Measurements from ENCODE around the gene DAPK1. TPM values are rescaled to one million over a fixed set of nuclear protein-coding genes. Genes with fewer than 3 reads are reported as not detected.

Gene DAPK1
- total and polyA plus RNA-seq, 10 of the 15 experiments (the other 5 are each of a cell fraction or from before 2014, with no cell fraction given): 8.2 to 94.7 (median 51.6) TPM

- SMC1A ChIA-PET (ENCODE audit: uncharacterized antibody, unreplicated experiment): interaction anchor here (1.6 to 2.0 kb wide), 2 partner anchors 9 to 346 kb away, joined by 3 to 5 read pairs; no protein-coding TSS in a partner anchor
- no peak for FAIRE-seq
- no peak overlapping the region for H3K4me2 ChIP-seq (ENCODE audit: control insufficient read depth, insufficient read depth)
- no peak overlapping the region for H3K27ac ChIP-seq (ENCODE audit: control insufficient read depth, insufficient read depth)
- BruUV-seq (replicated peaks): no TSS peak
- no peak overlapping the region for H3K4me3 ChIP-seq
- no peak overlapping the region for H3K9ac ChIP-seq (ENCODE audit: control insufficient read depth, insufficient read depth, low read length)
- no peaks in the 10 kb centered on the region; the same call in 1 of the 2 replicates for H3K4me1 ChIP-seq (ENCODE audit: control insufficient read depth, insufficient read depth, low read length)
- 65% methylated on average over 16 of the region's 17 CpGs for WGBS (ENCODE audit: insufficient coverage, insufficient replicate concordance, low lambda C conversion rate, missing lambda C conversion rate)
- no peaks in the 10 kb centered on the region for H3K9me3 ChIP-seq (replicated peaks; ENCODE audit: control insufficient read depth, insufficient read depth, low read length)
- no peaks in the 10 kb centered on the region for H3K79me2 ChIP-seq (ENCODE audit: control insufficient read depth, insufficient read depth, low read length)
- peaks cover 0 to 6% of the 10 kb centered on the region in 2 experiments for H3K36me3 ChIP-seq (ENCODE audit: control insufficient read depth in 2 of 2, insufficient read depth in 2 of 2, low read length in 1 of 2)
- no peak overlapping the region for H2AFZ ChIP-seq (ENCODE audit: control insufficient read depth, low read depth, low read length)
- no peak for ATAC-seq
- RAD21 ChIA-PET (ENCODE audit: unreplicated experiment): interaction anchor here (0.6 kb wide), 1 partner anchor 60 kb away, joined by 3 read pairs; no protein-coding TSS in a partner anchor
- H4K20me1 ChIP-seq (ENCODE audit: control insufficient read depth, insufficient read depth): no peaks in the 10 kb centered on the region
- in situ Hi-C loops (cut with MboI) (no loop called here), intact Hi-C loops (cut with micrococcal nuclease; ENCODE audit: unreplicated experiment) (no loop called here)
- POLR2A ChIA-PET: no interaction called here
- CTCF ChIA-PET: interaction anchor here (0.5 to 1.2 kb wide), 9 partner anchors 8 to 341 kb away, joined by 3 to 5 read pairs (median 3); no protein-coding TSS in a partner anchor
- DNase-seq (ENCODE audit: low read depth, low spot score): no peak
- H3K27me3 ChIP-seq (replicated peaks in 1 of 2; ENCODE audit: control insufficient read depth in 2 of 2, insufficient read depth in 2 of 2, low read length in 1 of 2): no peaks in the 10 kb centered on the region
- TF ChIP-seq NR2C1 (IDR thresholded peaks at IDR 0.05): no peak
- no peak for TF ChIP-seq KDM1A (IDR thresholded peaks at IDR 0.05; ENCODE audit: borderline replicate concordance)
- no peak for TF ChIP-seq CEBPZ (IDR thresholded peaks at IDR 0.05; ENCODE audit: low read depth, low read length)
- TF ChIP-seq, protein P1, sequence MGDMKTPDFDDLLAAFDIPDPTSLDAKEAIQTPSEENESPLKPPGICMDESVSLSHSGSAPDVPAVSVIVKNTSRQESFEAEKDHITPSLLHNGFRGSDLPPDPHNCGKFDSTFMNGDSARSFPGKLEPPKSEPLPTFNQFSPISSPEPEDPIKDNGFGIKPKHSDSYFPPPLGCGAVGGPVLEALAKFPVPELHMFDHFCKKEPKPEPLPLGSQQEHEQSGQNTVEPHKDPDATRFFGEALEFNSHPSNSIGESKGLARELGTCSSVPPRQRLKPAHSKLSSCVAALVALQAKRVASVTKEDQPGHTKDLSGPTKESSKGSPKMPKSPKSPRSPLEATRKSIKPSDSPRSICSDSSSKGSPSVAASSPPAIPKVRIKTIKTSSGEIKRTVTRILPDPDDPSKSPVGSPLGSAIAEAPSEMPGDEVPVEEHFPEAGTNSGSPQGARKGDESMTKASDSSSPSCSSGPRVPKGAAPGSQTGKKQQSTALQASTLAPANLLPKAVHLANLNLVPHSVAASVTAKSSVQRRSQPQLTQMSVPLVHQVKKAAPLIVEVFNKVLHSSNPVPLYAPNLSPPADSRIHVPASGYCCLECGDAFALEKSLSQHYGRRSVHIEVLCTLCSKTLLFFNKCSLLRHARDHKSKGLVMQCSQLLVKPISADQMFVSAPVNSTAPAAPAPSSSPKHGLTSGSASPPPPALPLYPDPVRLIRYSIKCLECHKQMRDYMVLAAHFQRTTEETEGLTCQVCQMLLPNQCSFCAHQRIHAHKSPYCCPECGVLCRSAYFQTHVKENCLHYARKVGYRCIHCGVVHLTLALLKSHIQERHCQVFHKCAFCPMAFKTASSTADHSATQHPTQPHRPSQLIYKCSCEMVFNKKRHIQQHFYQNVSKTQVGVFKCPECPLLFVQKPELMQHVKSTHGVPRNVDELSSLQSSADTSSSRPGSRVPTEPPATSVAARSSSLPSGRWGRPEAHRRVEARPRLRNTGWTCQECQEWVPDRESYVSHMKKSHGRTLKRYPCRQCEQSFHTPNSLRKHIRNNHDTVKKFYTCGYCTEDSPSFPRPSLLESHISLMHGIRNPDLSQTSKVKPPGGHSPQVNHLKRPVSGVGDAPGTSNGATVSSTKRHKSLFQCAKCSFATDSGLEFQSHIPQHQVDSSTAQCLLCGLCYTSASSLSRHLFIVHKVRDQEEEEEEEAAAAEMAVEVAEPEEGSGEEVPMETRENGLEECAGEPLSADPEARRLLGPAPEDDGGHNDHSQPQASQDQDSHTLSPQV (IDR thresholded peaks at IDR 0.05): no peak
- no peak for TF ChIP-seq ATF2 (IDR thresholded peaks at IDR 0.05; ENCODE audit: low read length)
- TF ChIP-seq KAT2A (conservative IDR thresholded peaks at IDR 0.05; ENCODE audit: control insufficient read depth, low read depth, low read length): no peak
- no peak for TF ChIP-seq POLR2A (IDR thresholded peaks at IDR 0.05; ENCODE audit: low read depth, low read length)
- no peak for TF ChIP-seq GATAD2B (conservative IDR thresholded peaks at IDR 0.05; ENCODE audit: low read depth)
- no peak for TF ChIP-seq RCOR1 (conservative IDR thresholded peaks at IDR 0.05; ENCODE audit: low read depth, low read length)
- TF ChIP-seq RAD51 (IDR thresholded peaks at IDR 0.05): no peak
- TF ChIP-seq MAX (IDR thresholded peaks at IDR 0.05; ENCODE audit: low read depth, low read length): no peak
- no peak for TF ChIP-seq MYB (IDR thresholded peaks at IDR 0.05; ENCODE audit: borderline replicate concordance, low read depth, low read length)
- TF ChIP-seq TAF1 (IDR thresholded peaks at IDR 0.05; ENCODE audit: borderline replicate concordance, low read depth, low read length): no peak
- TF ChIP-seq TCF7 (IDR thresholded peaks at IDR 0.05; ENCODE audit: borderline replicate concordance): no peak
- no peak for TF ChIP-seq SP1 (IDR thresholded peaks at IDR 0.05; ENCODE audit: low read depth, low read length)
These were observed 180.3 kb downstream of the DAPK1 start for GRCh38 chr9:87677776-87678587.
